GM18907 (cell line): ENCODE data around the gene MRPS33.
A peak's percentile ranks its signal among the peaks of the same experiment; 100 is the strongest.

Experiments used
- ATAC-seq: cut with Tn5 transposase; IDR thresholded peaks from one replicate; pipeline ENCODE4 v1.9.1; 2021; ENCODE audit warnings: mild to moderate bottlenecking, moderate library complexity; ENCODE audit not compliant: unreplicated experiment

Gene MRPS33

GRCh38 chr7:141012696-141013344 is 1.9 kb downstream of the MRPS33 start:
- no peak for ATAC-seq

DNA sequence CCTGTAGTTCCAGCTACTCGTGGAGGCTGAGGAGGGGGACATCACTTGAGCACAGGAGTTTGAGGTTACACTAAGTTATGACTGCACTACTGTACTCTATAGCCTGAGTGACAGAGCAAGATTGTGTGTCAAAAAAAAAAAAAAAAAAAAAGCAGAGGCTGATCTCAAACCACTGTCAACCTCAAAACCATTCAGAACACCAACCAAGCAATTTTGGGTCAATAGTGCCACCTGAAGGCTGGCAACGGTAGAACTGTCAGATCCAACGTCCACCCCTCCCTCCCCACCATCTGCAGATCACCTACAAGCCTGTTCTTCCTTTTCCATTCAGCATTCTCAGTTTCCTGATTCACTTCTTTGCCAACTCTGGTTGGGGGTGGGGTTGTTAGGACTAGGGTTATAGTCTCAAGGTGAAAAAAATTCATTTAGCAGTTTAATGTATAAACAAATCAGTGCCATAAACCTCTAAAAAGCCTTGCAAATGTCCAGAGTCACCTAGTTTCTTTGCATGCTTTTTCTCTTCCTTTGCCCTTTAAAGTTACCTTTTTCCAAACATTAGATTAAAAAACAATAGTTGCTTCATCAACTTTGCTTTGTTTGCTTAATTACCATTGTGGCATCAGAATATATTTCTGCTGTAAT is 2.6 kb downstream of the MRPS33 start:
- peak; percentile 38 for ATAC-seq

DNA sequence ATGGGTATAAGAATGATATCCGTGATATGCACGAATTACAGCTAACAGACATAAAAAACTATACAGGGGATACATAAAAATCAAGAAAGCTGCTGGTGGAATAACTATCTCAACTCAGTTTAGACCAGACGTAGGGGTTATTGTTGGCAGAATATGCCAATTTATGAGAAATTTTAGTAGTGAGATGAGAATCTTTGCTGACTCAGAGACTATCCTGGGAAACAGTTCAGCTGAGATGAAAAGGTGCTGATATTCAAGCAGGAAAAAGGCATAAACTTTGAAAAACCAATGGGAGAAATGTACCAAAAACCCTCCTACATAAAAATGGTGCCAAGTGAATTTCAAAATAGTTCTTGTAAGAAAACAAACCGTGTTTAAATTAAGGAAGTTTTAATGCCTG is 3.3 kb downstream of the MRPS33 start:
- ATAC-seq = no peak

DNA sequence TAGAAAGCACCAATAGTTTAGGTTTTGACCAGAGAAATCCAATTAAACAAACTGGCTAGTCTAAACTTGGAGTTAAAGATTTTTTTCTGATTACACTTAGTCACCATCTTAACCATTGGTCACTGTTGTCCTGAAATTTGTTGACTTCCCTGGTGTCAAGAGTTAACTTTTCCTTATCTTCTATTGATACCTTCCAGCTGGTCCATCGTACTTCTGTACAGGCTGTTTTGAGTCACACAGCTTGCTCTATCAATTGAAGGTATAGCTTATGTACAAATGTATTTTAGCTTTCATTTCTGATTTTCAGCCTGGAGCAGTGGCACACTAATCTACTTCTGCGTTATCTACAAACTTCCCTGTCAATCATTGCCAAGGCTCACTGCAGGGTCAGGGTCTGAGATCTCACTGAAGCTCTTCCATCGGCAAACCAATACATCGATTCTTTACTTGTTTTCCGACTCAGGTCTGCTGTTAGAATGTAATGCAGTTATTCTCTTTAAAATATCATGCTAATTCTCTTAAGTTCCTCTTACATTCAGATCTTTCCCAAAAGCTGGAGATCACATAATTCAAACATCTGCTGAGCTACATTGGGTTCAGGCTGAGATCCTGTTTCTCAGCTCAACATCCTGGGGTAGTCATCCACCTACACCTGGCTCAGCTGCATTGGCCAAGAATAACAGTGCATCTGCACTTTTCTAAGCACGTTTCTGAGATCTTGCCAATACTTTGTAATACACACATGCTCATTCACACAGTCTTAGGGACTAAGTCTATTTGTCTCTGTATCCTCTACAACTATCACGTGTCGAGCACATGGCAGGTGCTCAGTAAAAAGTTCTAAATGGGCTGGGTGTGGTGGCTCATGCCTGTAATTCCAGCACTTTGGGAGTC is 11.3 kb downstream of the MRPS33 start:
- no peak for ATAC-seq

GRCh38 chr7:141001546-141001945 is 13.2 kb downstream of the MRPS33 start:
- peak; percentile 17 for ATAC-seq

DNA sequence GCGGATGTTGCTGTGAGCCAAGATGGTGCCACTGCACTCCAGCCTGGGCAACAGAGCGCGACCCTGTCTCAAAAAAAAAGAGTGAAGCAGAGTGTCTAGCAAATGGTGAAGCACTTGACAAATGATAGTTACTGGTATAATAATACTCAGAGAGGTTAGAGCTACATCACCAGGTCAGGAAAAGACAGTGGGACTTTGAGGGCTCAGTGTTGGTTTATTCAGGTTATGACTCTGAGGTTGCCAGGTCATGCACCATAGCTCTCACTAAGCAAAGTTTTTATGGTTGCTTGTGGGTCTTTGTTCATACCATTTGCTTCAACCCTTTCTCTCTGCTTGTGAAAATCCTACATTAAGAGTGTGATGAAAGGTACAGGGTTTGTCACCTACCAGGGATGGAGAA is 13.6 kb downstream of the MRPS33 start:
- peak; percentile 59 for ATAC-seq

GRCh38 chr7:140998715-140999114 is 16.0 kb downstream of the MRPS33 start:
- no peak for ATAC-seq

GRCh38 chr7:140992422-140992821 is 22.3 kb downstream of the MRPS33 start:
- ATAC-seq = no peak

DNA sequence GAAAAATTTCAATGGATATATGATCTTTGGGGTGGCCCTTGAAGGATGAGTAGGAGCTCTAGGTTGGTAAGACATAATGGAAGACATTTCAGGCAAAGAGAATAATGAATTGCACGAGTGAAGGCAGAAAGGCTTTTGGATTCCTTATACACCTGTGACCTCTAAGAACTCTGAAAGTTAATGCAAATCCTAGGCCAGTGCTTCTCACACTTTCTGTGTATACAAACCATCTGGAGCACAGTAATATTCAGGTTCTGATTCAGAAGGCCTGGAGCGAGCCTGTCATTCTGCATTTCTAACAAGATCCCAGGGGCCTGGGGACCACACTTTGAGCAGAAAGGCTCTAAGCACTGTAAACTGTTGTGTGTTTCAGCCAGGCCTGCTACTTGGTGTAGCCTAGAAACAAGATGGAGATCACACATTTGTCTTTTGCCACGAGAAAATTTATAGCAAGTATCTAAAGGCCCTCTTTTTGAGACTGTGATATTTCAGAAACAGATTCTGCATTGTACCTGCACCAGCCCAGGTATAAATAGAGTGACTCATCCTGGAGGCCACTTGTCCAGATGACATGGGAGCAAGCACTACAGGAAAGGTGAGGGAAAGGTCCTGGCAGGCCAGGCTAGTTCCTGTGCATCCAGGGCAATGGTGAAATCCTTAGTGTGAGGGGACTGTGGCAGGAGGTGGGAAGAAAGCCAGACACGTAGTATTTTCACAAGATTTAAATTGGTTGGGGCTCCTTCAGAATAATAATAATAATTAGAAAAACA is 24.4 kb downstream of the MRPS33 start:
- no peak for ATAC-seq

GRCh38 chr7:140989068-140989467 is 25.7 kb downstream of the MRPS33 start:
- peak; percentile 94 for ATAC-seq

DNA sequence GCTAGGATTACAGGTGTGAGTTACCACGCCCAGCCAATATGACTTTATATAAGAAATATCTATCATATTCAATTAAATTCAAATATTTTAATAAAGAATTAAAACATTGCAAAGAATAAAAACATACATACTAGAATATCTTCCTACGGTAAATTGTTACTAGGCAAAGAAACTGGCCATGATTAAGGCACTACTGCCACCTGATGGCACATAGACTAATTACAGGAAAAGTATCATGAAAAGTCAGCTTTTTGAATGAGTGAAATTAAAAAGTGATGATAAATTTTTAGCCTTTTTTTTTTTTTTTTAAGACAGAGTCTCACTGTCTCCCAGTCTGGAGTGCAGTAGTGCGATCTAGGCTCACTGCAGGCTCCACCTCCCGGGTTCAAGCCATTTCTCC is 30.9 kb downstream of the MRPS33 start:
- ATAC-seq = no peak

GRCh38 chr7:140982508-140982907 is 32.2 kb downstream of the MRPS33 start:
- no peak for ATAC-seq

- no peak for ATAC-seq
Measured at GRCh38 chr7:140981951-140982350, 32.8 kb downstream of the MRPS33 start.

- ATAC-seq = no peak
Measured at GRCh38 chr7:140977741-140978140, 37.0 kb downstream of the MRPS33 start.

DNA sequence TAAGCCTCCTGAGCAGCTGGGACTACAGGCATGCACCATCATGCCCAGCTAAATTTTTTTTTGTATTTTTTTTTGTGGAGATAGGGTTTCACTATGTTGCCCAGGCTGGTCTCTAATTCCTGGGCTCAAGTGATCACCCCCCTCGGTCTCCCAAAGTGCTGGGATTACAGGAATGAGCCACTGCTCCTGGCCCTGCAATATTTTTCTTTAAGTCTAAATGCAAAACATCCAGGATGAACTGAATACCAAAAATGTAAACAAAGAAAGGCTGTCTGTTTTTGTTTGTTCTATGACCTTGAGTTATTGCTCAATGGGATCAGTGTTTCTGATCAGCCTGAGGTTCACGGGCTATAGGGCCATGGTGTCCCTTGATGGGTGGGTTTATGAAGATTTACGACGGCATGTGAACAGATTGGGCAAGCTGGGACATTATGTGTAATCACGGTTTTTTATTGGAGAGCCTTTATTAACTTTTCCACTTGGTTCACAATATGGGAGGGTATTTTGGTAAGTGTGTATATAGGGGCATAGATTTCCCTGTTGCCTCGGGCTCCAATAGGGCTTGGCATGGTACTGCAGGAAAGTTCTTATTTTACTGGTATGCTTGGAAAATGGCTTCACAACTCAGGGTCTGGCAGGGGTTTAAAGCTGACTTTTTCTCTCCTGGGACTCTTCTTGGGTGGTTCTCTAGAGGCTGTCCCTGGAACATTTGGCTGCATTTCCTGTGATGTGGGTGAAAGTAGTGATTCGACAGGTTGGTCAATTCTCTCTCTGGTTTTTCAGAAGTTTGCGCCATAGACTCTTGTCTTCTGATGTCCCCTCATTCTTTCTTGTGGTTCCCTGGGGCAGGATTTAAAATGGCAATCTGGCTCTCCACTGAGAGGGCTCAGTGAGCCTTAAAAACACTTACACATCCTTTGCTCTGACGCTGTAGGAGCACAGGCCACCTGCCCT is 41.6 kb downstream of the MRPS33 start:
- no peak for ATAC-seq

DNA sequence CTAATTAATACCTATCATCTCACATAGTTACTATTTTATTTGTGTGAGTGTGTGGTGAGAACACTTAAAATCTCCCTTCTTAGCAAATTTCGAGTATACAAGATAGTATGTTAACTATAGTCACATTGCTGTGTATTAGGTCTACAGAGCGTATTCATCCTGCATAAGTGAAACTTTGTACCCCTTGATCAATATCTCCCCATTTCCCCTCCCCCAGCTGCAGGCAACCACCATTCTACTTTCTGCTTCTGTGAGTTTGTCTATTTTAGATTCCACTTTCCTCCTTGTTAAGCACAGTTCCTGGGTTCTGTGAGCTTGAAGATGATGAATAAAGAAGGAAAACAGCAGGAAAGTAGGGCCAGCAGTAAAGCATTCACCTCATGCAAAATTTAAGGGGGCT is 42.4 kb downstream of the MRPS33 start:
- ATAC-seq = no peak

DNA sequence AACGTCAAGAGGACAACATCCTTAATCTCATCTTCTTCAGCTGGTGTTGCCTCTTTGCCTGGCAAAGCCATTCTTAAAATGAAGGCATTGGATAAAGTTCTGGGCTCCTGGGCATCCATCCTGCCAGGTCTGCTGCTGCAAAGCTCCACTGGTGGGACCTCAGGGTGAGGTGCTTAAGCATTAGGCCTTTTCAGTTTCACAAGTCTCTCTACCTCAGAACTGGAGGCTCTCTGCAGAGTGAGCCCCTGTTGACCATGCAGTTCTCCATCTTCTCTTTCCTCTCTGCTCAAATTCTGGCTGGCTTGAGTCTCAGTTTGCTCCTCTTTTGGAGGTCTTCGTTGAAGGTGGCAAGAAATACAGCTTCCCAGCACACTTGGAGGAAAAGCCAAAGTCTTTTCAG is 47.3 kb downstream of the MRPS33 start:
- no peak for ATAC-seq

GRCh38 chr7:140966561-140967233 is 48.1 kb downstream of the MRPS33 start:
- ATAC-seq = no peak

DNA sequence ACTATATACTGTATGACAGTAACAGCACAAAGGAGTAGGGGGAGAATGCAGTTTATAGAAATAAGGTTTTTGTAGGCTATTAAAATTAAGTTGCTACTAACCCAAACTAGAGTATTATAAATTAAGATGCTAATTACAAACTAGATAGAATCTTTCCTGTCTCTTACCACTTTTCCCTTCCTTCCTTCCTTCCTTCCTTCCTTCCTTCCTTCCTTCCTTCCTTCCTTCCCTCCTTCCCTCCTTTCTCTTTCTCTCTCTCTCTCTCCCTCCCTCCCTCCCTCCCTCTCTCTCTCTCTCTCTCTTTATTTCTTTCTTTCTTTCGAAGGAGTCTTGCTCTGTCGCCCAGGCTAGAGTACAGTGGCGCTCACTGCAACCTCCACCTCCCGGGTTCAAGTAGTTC is 53.6 kb downstream of the MRPS33 start:
- ATAC-seq = no peak
